NOMO-1 (cell line): ENCODE data around the gene CACNA1F.
A peak's percentile ranks its signal among the peaks of the same experiment; 100 is the strongest.

Experiments
- DNase-seq, 2 experiments: peaks; one replicate each; lab custom pipeline; 2025; ENCODE audit not compliant: unreplicated experiment in 2 of 2; lab: John Stamatoyannopoulos, UW

The CACNA1F gene

DNA sequence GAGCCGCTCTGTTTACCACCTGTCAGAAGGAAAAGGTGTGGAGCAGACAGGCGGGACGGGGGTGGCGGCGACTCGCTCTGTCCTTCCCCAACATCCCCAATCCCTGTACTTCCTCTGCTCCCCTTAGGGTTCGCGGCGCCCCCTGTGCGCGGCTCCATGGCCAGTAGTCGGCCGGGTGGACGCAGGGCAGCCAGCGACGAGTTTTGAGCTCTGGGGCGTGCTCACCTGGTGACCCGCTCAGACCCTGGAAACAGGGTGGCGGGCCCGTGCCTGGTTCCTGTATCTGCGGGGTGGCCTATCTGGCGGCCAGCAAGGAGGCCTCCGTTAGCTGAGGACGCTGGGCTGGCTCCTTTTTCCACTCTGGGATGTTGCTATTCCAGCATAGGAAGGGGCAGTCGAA lies 75.9 kb downstream of the CACNA1F start:
- DNase-seq, result no peak

DNA sequence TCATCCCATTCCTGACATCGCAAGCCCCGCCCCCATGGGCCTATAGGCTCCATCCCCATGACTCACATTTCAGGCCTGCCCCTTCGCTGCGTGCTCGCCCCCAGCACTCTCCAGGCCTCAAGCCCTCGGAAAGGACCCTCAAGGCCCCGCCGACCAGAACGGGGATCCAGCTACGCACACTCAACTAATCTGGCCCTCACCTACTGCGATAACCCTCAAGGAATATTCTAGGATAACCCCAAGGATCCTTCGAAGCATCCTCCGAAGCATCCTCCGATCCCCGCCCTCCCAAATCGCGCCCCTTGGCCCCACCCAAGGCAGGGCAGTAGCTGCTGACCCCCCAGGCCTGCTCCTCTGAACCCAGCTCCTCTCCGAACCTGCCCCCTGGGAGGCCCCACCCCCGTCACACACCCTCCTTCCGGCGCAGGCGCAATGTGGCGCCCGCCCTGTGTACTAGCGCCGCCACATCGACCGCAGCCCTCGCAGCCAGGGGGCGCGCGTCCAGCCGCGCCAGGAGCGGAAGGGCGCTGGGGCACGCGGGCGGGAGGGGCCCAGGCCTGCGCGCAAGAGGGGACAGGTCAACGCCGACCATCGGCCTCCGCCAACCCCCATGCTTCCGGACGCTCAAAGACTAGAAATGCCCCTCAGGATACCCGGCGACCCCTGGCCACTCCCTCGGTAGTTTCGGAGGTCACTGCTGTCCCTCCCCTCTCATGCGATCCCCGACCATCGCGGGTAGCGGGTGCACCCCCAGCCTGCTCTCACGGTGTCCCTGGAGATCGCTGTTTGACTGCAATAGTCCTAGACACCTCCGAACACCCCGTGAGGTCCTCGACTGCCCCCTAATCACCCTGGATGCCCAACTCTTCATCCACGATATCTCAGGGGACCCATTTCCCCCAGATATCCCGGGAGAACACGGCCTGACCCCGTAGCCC lies 77.0 kb downstream of the CACNA1F start:
- DNase-seq, result peak; percentile 63 to 78

DNA sequence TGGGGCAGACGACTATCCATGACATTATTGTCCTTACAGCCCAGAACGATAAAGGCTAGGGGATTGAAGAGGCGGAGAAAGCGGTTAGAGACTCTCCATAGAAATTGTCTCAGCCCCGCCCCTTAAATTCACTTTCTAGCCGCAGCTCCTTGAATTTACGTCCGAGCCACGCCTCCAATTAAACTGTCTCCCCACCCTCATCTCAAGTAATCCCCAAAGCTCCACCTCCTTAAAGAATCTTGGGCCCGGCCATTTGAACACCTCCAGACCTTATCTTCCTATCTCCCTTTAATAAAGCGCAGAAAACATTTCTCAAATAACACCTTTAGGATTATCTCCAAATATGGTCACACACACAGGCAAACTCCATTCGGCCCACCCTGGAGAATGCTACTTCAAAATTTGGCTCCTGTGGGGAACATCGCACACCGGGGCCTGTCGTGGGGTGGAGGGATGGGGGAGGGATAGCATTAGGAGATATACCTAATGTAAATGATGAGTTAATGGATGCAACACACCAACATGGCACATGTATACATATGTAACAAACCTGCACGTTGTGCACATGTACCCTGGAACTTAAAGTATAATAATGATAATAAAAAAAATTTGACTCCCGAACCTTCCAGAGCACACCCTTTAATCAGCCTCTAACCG lies 77.8 kb downstream of the CACNA1F start:
- peak; percentile 85 to 90 for DNase-seq
